ENCODE results near the gene RARB. TPM values are rescaled to one million over a fixed set of nuclear protein-coding genes. Genes with fewer than 3 reads are reported as not detected.

RARB gene
- total RNA-seq, 3 donors from 2014 or later = 0.80 to 20.1 (median 8.2) TPM

GRCh38 chr3:25618028-25618427 is 190.0 kb downstream of the RARB start:
- Histone ChIP-seq H3K36me3 (peaks cover 5% of the 10 kb centered on the region), H3K4me3 (no peak overlapping the region), H3K27ac (no peak overlapping the region), H3K4me1 (no peaks in the 10 kb centered on the region), H3K9me3 (no peaks in the 10 kb centered on the region), H3K27me3 (no peaks in the 10 kb centered on the region)
- intact Hi-C loops (cut with DNase I; ENCODE audit: low total_unique reads) = no loop called here
- no peak for DNase-seq (ENCODE audit: low spot score in 2 of 2)
- TF ChIP-seq POLR2A (IDR thresholded peaks at IDR 0.05) = no peak
- no peak for TF ChIP-seq POLR2AphosphoS5 (IDR thresholded peaks at IDR 0.05)
- no peak for TF ChIP-seq CTCF (IDR thresholded peaks at IDR 0.05)

DNA sequence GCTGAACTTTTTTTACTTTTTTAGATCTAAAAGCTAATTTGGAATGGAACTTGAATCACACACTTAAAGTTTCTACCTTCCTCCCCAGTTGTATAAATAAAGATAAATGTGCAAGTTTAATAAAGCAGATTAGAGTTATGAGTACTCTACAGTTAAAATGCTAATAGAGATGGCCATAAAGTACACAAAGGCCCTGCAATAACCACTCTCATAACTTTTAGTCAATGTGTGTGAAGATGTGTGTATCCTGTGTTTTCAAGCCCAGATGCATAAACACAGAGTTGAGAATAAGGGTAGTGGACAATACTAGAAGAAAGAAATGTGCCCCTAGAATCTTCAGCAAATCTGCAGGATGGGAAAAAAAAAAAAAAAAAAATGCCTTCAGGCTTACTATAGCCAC is 191.3 kb downstream of the RARB start:
- H3K27ac ChIP-seq = no peak overlapping the region
- DNase-seq (ENCODE audit: low spot score in 2 of 2) = no peak
- TF ChIP-seq CTCF (IDR thresholded peaks at IDR 0.05) (no peak), POLR2A (IDR thresholded peaks at IDR 0.05) (no peak), POLR2AphosphoS5 (IDR thresholded peaks at IDR 0.05) (no peak)
- no peaks in the 10 kb centered on the region for H3K4me1 ChIP-seq
- no peak overlapping the region for H3K4me3 ChIP-seq
- peaks cover 5% of the 10 kb centered on the region for H3K36me3 ChIP-seq
- H3K9me3 ChIP-seq = no peaks in the 10 kb centered on the region
- intact Hi-C loops (cut with DNase I; ENCODE audit: low total_unique reads) = no loop called here
- no peaks in the 10 kb centered on the region for H3K27me3 ChIP-seq

DNA sequence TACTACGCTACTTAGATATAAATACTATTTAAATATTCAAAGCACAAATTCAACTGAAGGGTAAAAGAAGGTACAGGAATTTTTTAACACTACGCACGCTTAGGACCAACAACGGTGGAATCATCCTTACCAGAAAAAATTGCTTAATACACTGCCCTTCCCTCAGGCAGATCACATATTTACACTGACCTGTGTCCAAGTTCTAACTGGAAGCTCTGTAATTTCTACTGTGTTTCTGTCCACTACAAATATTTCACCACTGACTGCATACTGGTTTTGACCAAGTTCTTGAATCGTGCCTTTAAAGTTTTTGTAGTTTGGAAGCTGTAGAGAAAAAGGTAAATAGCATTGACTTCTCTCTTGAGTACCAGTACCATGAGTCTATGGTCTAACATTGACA is 192.4 kb downstream of the RARB start:
- DNase-seq (ENCODE audit: low spot score in 2 of 2) = no peak
- Histone ChIP-seq H3K27me3 (no peaks in the 10 kb centered on the region), H3K4me3 (no peak overlapping the region), H3K4me1 (no peaks in the 10 kb centered on the region), H3K36me3 (peaks cover 5% of the 10 kb centered on the region), H3K27ac (no peak overlapping the region), H3K9me3 (no peaks in the 10 kb centered on the region)
- TF ChIP-seq POLR2A (IDR thresholded peaks at IDR 0.05) (no peak), CTCF (IDR thresholded peaks at IDR 0.05) (no peak), POLR2AphosphoS5 (IDR thresholded peaks at IDR 0.05) (no peak)
- intact Hi-C loops (cut with DNase I; ENCODE audit: low total_unique reads) = no loop called here

DNA sequence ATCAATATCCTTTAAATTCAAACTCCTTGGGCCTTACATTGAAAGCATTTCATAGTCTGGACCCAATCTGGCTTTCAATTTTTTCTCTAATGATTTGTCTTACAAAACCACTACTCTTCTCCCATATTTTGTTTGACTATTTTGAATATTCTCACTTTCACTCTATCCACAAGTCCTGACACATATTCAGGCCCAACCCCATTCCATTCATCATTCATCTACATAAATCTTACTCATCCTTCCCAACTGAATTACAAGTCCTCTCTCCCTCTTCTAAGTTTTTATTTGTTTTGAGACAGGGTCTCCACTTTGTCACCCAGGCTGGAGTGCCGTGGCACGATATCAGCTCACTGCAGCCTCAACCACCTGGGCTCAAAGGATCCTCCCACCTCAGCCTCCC is 193.0 kb downstream of the RARB start:
- H3K27ac ChIP-seq = no peak overlapping the region
- peaks cover 5% of the 10 kb centered on the region for H3K36me3 ChIP-seq
- intact Hi-C loops (cut with DNase I; ENCODE audit: low total_unique reads) = no loop called here
- TF ChIP-seq CTCF (IDR thresholded peaks at IDR 0.05) (no peak), POLR2AphosphoS5 (IDR thresholded peaks at IDR 0.05) (no peak), POLR2A (IDR thresholded peaks at IDR 0.05) (no peak)
- H3K9me3 ChIP-seq = no peaks in the 10 kb centered on the region
- no peaks in the 10 kb centered on the region for H3K4me1 ChIP-seq
- no peaks in the 10 kb centered on the region for H3K27me3 ChIP-seq
- DNase-seq (ENCODE audit: low spot score in 2 of 2) = no peak
- no peak overlapping the region for H3K4me3 ChIP-seq

DNA sequence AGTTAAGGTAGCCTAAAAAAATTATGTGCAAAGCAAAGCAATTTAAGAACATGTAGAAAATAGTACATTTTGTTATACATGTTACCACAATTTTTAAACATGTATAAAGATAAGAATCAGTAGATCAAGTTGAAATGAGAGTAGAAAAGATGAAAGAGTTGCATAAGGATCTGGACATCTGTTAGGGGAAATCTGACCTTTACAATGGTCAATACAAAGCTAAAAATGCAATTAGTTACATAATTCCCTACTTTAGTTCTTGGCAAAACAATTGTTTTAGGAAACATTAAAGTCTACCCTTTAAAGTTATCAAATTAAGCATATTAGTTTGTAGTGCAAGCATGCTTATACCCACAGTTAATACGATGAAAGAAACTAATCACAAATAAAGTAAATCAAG is 203.9 kb downstream of the RARB start:
- DNase-seq (ENCODE audit: low spot score in 2 of 2) = no peak
- H3K27me3 ChIP-seq = no peaks in the 10 kb centered on the region
- no peaks in the 10 kb centered on the region for H3K9me3 ChIP-seq
- H3K27ac ChIP-seq = no peak overlapping the region
- H3K36me3 ChIP-seq = peaks cover 16% of the 10 kb centered on the region
- no peak overlapping the region for H3K4me3 ChIP-seq
- intact Hi-C loops (cut with DNase I; ENCODE audit: low total_unique reads) = no loop called here
- no peak for TF ChIP-seq CTCF (IDR thresholded peaks at IDR 0.05)
- no peak for TF ChIP-seq POLR2A (IDR thresholded peaks at IDR 0.05)
- no peaks in the 10 kb centered on the region for H3K4me1 ChIP-seq

Data from breast epithelium (tissue), 4 donors.